ENCODE data around the gene TENM3. TPM values are rescaled to one million over a fixed set of nuclear protein-coding genes. Genes with fewer than 3 reads are reported as not detected.

The TENM3 gene
- total RNA-seq, 1 experiment from 2014 or later: not detected

- Histone ChIP-seq H3K9me2 (replicated peaks; ENCODE audit: insufficient read depth, low read length) (no peaks in the 10 kb centered on the region), H3K9me3 (ENCODE audit: low read length) (no peaks in the 10 kb centered on the region), H3K36me3 (ENCODE audit: insufficient read depth, low read length) (no peaks in the 10 kb centered on the region), H3K4me3 (ENCODE audit: low read length) (no peak overlapping the region), H3K4me1 (ENCODE audit: low read length) (no peaks in the 10 kb centered on the region), H3K79me2 (ENCODE audit: low read length) (no peaks in the 10 kb centered on the region), H3K27me3 (ENCODE audit: low read length) (no peaks in the 10 kb centered on the region), H3K4me2 (ENCODE audit: low read depth, low read length, poor library complexity, severe bottlenecking) (no peak overlapping the region), H3K27ac (ENCODE audit: low read length) (no peak overlapping the region), H4K20me1 (ENCODE audit: insufficient read depth, low read depth, low read length) (no peaks in the 10 kb centered on the region), H3K9ac (ENCODE audit: low read length) (no peak overlapping the region), H2AFZ (ENCODE audit: low read length) (no peak overlapping the region)
- DNase-seq: peak; percentile 63
Observed at GRCh38 chr4:182478475-182478874, 235.3 kb downstream of the TENM3 start.

GRCh38 chr4:182483685-182484084 lies 240.5 kb downstream of the TENM3 start:
- no peak overlapping the region for H2AFZ ChIP-seq (ENCODE audit: low read length)
- H3K9me2 ChIP-seq (replicated peaks; ENCODE audit: insufficient read depth, low read length): no peaks in the 10 kb centered on the region
- no peak overlapping the region for H3K9ac ChIP-seq (ENCODE audit: low read length)
- no peaks in the 10 kb centered on the region for H3K36me3 ChIP-seq (ENCODE audit: insufficient read depth, low read length)
- H3K79me2 ChIP-seq (ENCODE audit: low read length): no peaks in the 10 kb centered on the region
- no peaks in the 10 kb centered on the region for H3K9me3 ChIP-seq (ENCODE audit: low read length)
- DNase-seq: no peak
- no peaks in the 10 kb centered on the region for H4K20me1 ChIP-seq (ENCODE audit: insufficient read depth, low read depth, low read length)
- H3K4me1 ChIP-seq (ENCODE audit: low read length): no peaks in the 10 kb centered on the region
- H3K27me3 ChIP-seq (ENCODE audit: low read length): no peaks in the 10 kb centered on the region
- H3K27ac ChIP-seq (ENCODE audit: low read length): no peak overlapping the region
- no peak overlapping the region for H3K4me3 ChIP-seq (ENCODE audit: low read length)
- no peak overlapping the region for H3K4me2 ChIP-seq (ENCODE audit: low read depth, low read length, poor library complexity, severe bottlenecking)

GRCh38 chr4:182486881-182487280 lies 243.7 kb downstream of the TENM3 start:
- H3K9ac ChIP-seq (ENCODE audit: low read length): no peak overlapping the region
- H4K20me1 ChIP-seq (ENCODE audit: insufficient read depth, low read depth, low read length): no peaks in the 10 kb centered on the region
- H3K4me2 ChIP-seq (ENCODE audit: low read depth, low read length, poor library complexity, severe bottlenecking): no peak overlapping the region
- no peaks in the 10 kb centered on the region for H3K27me3 ChIP-seq (ENCODE audit: low read length)
- H3K27ac ChIP-seq (ENCODE audit: low read length): no peak overlapping the region
- no peak overlapping the region for H3K4me3 ChIP-seq (ENCODE audit: low read length)
- no peaks in the 10 kb centered on the region for H3K9me2 ChIP-seq (replicated peaks; ENCODE audit: insufficient read depth, low read length)
- DNase-seq: no peak
- H3K9me3 ChIP-seq (ENCODE audit: low read length): no peaks in the 10 kb centered on the region
- H3K36me3 ChIP-seq (ENCODE audit: insufficient read depth, low read length): no peaks in the 10 kb centered on the region
- H3K79me2 ChIP-seq (ENCODE audit: low read length): no peaks in the 10 kb centered on the region
- no peak overlapping the region for H2AFZ ChIP-seq (ENCODE audit: low read length)
- no peaks in the 10 kb centered on the region for H3K4me1 ChIP-seq (ENCODE audit: low read length)

GRCh38 chr4:182488896-182489295 lies 245.7 kb downstream of the TENM3 start:
- Histone ChIP-seq H3K9ac (ENCODE audit: low read length) (no peak overlapping the region), H3K4me2 (ENCODE audit: low read depth, low read length, poor library complexity, severe bottlenecking) (no peak overlapping the region), H3K36me3 (ENCODE audit: insufficient read depth, low read length) (no peaks in the 10 kb centered on the region), H3K4me1 (ENCODE audit: low read length) (no peaks in the 10 kb centered on the region), H2AFZ (ENCODE audit: low read length) (no peak overlapping the region), H3K79me2 (ENCODE audit: low read length) (no peaks in the 10 kb centered on the region), H3K9me3 (ENCODE audit: low read length) (no peaks in the 10 kb centered on the region), H3K27ac (ENCODE audit: low read length) (no peak overlapping the region), H3K4me3 (ENCODE audit: low read length) (no peak overlapping the region), H4K20me1 (ENCODE audit: insufficient read depth, low read depth, low read length) (no peaks in the 10 kb centered on the region), H3K9me2 (replicated peaks; ENCODE audit: insufficient read depth, low read length) (no peaks in the 10 kb centered on the region), H3K27me3 (ENCODE audit: low read length) (no peaks in the 10 kb centered on the region)
- no peak for DNase-seq

GRCh38 chr4:182489607-182490006 lies 246.4 kb downstream of the TENM3 start:
- Histone ChIP-seq H3K9me3 (ENCODE audit: low read length) (no peaks in the 10 kb centered on the region), H3K4me2 (ENCODE audit: low read depth, low read length, poor library complexity, severe bottlenecking) (no peak overlapping the region), H3K27ac (ENCODE audit: low read length) (no peak overlapping the region), H3K9ac (ENCODE audit: low read length) (no peak overlapping the region), H3K4me1 (ENCODE audit: low read length) (no peaks in the 10 kb centered on the region), H3K36me3 (ENCODE audit: insufficient read depth, low read length) (no peaks in the 10 kb centered on the region), H2AFZ (ENCODE audit: low read length) (no peak overlapping the region), H3K27me3 (ENCODE audit: low read length) (no peaks in the 10 kb centered on the region), H3K4me3 (ENCODE audit: low read length) (no peak overlapping the region), H4K20me1 (ENCODE audit: insufficient read depth, low read depth, low read length) (no peaks in the 10 kb centered on the region), H3K9me2 (replicated peaks; ENCODE audit: insufficient read depth, low read length) (no peaks in the 10 kb centered on the region), H3K79me2 (ENCODE audit: low read length) (no peaks in the 10 kb centered on the region)
- no peak for DNase-seq

- Histone ChIP-seq H4K20me1 (ENCODE audit: insufficient read depth, low read depth, low read length) (no peaks in the 10 kb centered on the region), H3K36me3 (ENCODE audit: insufficient read depth, low read length) (no peaks in the 10 kb centered on the region), H2AFZ (ENCODE audit: low read length) (no peak overlapping the region), H3K9me2 (replicated peaks; ENCODE audit: insufficient read depth, low read length) (no peaks in the 10 kb centered on the region), H3K4me2 (ENCODE audit: low read depth, low read length, poor library complexity, severe bottlenecking) (no peak overlapping the region), H3K4me3 (ENCODE audit: low read length) (no peak overlapping the region), H3K4me1 (ENCODE audit: low read length) (no peaks in the 10 kb centered on the region), H3K27ac (ENCODE audit: low read length) (no peak overlapping the region), H3K79me2 (ENCODE audit: low read length) (no peaks in the 10 kb centered on the region), H3K27me3 (ENCODE audit: low read length) (no peaks in the 10 kb centered on the region), H3K9ac (ENCODE audit: low read length) (no peak overlapping the region), H3K9me3 (ENCODE audit: low read length) (no peaks in the 10 kb centered on the region)
- DNase-seq: no peak
Observed at GRCh38 chr4:182491719-182492118, 248.5 kb downstream of the TENM3 start.

GRCh38 chr4:182492423-182492822 lies 249.2 kb downstream of the TENM3 start:
- Histone ChIP-seq H3K79me2 (ENCODE audit: low read length) (no peaks in the 10 kb centered on the region), H3K27me3 (ENCODE audit: low read length) (no peaks in the 10 kb centered on the region), H2AFZ (ENCODE audit: low read length) (no peak overlapping the region), H3K27ac (ENCODE audit: low read length) (no peak overlapping the region), H3K36me3 (ENCODE audit: insufficient read depth, low read length) (no peaks in the 10 kb centered on the region), H3K9me3 (ENCODE audit: low read length) (no peaks in the 10 kb centered on the region), H3K4me3 (ENCODE audit: low read length) (no peak overlapping the region), H3K9me2 (replicated peaks; ENCODE audit: insufficient read depth, low read length) (no peaks in the 10 kb centered on the region), H3K4me1 (ENCODE audit: low read length) (no peaks in the 10 kb centered on the region), H3K4me2 (ENCODE audit: low read depth, low read length, poor library complexity, severe bottlenecking) (no peak overlapping the region), H3K9ac (ENCODE audit: low read length) (no peak overlapping the region), H4K20me1 (ENCODE audit: insufficient read depth, low read depth, low read length) (no peaks in the 10 kb centered on the region)
- no peak for DNase-seq

GRCh38 chr4:182493377-182493776 lies 250.2 kb downstream of the TENM3 start:
- Histone ChIP-seq H3K4me3 (ENCODE audit: low read length) (no peak overlapping the region), H3K79me2 (ENCODE audit: low read length) (no peaks in the 10 kb centered on the region), H3K4me1 (ENCODE audit: low read length) (no peaks in the 10 kb centered on the region), H4K20me1 (ENCODE audit: insufficient read depth, low read depth, low read length) (no peaks in the 10 kb centered on the region), H3K36me3 (ENCODE audit: insufficient read depth, low read length) (no peaks in the 10 kb centered on the region), H3K4me2 (ENCODE audit: low read depth, low read length, poor library complexity, severe bottlenecking) (no peak overlapping the region), H3K27me3 (ENCODE audit: low read length) (no peaks in the 10 kb centered on the region), H3K27ac (ENCODE audit: low read length) (no peak overlapping the region), H3K9me2 (replicated peaks; ENCODE audit: insufficient read depth, low read length) (no peaks in the 10 kb centered on the region), H3K9ac (ENCODE audit: low read length) (no peak overlapping the region), H3K9me3 (ENCODE audit: low read length) (no peaks in the 10 kb centered on the region), H2AFZ (ENCODE audit: low read length) (no peak overlapping the region)
- DNase-seq: no peak

GRCh38 chr4:182494103-182494502 lies 250.9 kb downstream of the TENM3 start:
- H3K79me2 ChIP-seq (ENCODE audit: low read length): no peaks in the 10 kb centered on the region
- no peaks in the 10 kb centered on the region for H3K9me3 ChIP-seq (ENCODE audit: low read length)
- no peak overlapping the region for H2AFZ ChIP-seq (ENCODE audit: low read length)

More at GRCh38 chr4:182494103-182494502, 250.9 kb downstream of the TENM3 start:
- no peaks in the 10 kb centered on the region for H4K20me1 ChIP-seq (ENCODE audit: insufficient read depth, low read depth, low read length)
- H3K9ac ChIP-seq (ENCODE audit: low read length): no peak overlapping the region
- H3K4me1 ChIP-seq (ENCODE audit: low read length): no peaks in the 10 kb centered on the region
- H3K27me3 ChIP-seq (ENCODE audit: low read length): no peaks in the 10 kb centered on the region
- DNase-seq: no peak
- H3K4me2 ChIP-seq (ENCODE audit: low read depth, low read length, poor library complexity, severe bottlenecking): no peak overlapping the region
- no peaks in the 10 kb centered on the region for H3K36me3 ChIP-seq (ENCODE audit: insufficient read depth, low read length)
- H3K27ac ChIP-seq (ENCODE audit: low read length): no peak overlapping the region
- no peaks in the 10 kb centered on the region for H3K9me2 ChIP-seq (replicated peaks; ENCODE audit: insufficient read depth, low read length)
- no peak overlapping the region for H3K4me3 ChIP-seq (ENCODE audit: low read length)
